ENCODE measurements around the gene ZBTB14.

The ZBTB14 gene

GRCh38 chr18:5295231-5295920 lies at the start of gene ZBTB14:
TSS of gene ZBTB14 (minus strand) at chr18:5295726. CDS start at chr18:5293246, 2,480 bp downstream.
- DNase-seq (ENCODE audit: low read depth), result peak; percentile 47

GRCh38 chr18:5339202-5339834 lies 43.8 kb upstream of the ZBTB14 start:
- DNase-seq (ENCODE audit: low read depth), result no peak

GRCh38 chr18:5334456-5335075 lies 39.0 kb upstream of the ZBTB14 start:
- DNase-seq (ENCODE audit: low read depth), result no peak

GRCh38 chr18:5318061-5318700 lies 22.7 kb upstream of the ZBTB14 start:
- no peak for DNase-seq (ENCODE audit: low read depth)

- no peak for DNase-seq (ENCODE audit: low read depth)
Observed at GRCh38 chr18:5317186-5317585, 21.7 kb upstream of the ZBTB14 start.

- no peak for DNase-seq (ENCODE audit: low read depth)
Observed at GRCh38 chr18:5315838-5316237, 20.3 kb upstream of the ZBTB14 start.

- DNase-seq (ENCODE audit: low read depth), result no peak
Observed at GRCh38 chr18:5311301-5311989, 15.9 kb upstream of the ZBTB14 start.

- DNase-seq (ENCODE audit: low read depth), result no peak
Observed at GRCh38 chr18:5309888-5310470, 14.5 kb upstream of the ZBTB14 start.

GRCh38 chr18:5305835-5306234 lies 10.3 kb upstream of the ZBTB14 start:
- DNase-seq (ENCODE audit: low read depth), result no peak

GRCh38 chr18:5304232-5304631 lies 8.7 kb upstream of the ZBTB14 start:
- no peak for DNase-seq (ENCODE audit: low read depth)

- DNase-seq (ENCODE audit: low read depth), result no peak
Observed at GRCh38 chr18:5303636-5304035, 8.1 kb upstream of the ZBTB14 start.

- no peak for DNase-seq (ENCODE audit: low read depth)
Observed at GRCh38 chr18:5302606-5303005, 7.1 kb upstream of the ZBTB14 start.

- DNase-seq (ENCODE audit: low read depth), result no peak
Observed at GRCh38 chr18:5300476-5301010, 5.0 kb upstream of the ZBTB14 start.

- DNase-seq (ENCODE audit: low read depth), result no peak
Observed at GRCh38 chr18:5298156-5298852, 2.8 kb upstream of the ZBTB14 start.

- no peak for DNase-seq (ENCODE audit: low read depth)
Observed at GRCh38 chr18:5297597-5297996, 2.1 kb upstream of the ZBTB14 start.

GRCh38 chr18:5296706-5297320 lies 1.3 kb upstream of the ZBTB14 start:
- DNase-seq (ENCODE audit: low read depth), result peak; percentile 25

- DNase-seq (ENCODE audit: low read depth), result peak; percentile 98
Observed at GRCh38 chr18:5295981-5296705, 617 bp upstream of the ZBTB14 start.

GRCh38 chr18:5294457-5295230 lies 882 bp downstream of the ZBTB14 start:
- DNase-seq (ENCODE audit: low read depth), result peak; percentile 30

GRCh38 chr18:5294113-5294456 lies 1.4 kb downstream of the ZBTB14 start:
- DNase-seq (ENCODE audit: low read depth), result no peak
